ENCODE results near the gene UBXN10. TPM values are rescaled to one million over a fixed set of nuclear protein-coding genes. Genes with fewer than 3 reads are reported as not detected.
A peak's percentile ranks its signal among the peaks of the same experiment; 100 is the strongest.

The UBXN10 gene
- total RNA-seq, 3 donors from 2014 or later: 1.3 to 6.6 (median 4.9) TPM

- Histone ChIP-seq H3K4me3 (no peak overlapping the region), H3K9me3 (peaks cover 32 to 40% of the 10 kb centered on the region in 2 donors), H3K27ac (no peak overlapping the region), H3K27me3 (no peaks in the 10 kb centered on the region), H3K36me3 (no peaks in the 10 kb centered on the region), H3K4me1 (no peaks in the 10 kb centered on the region)
- TF ChIP-seq POLR2A (IDR thresholded peaks at IDR 0.05): no peak
- intact Hi-C loops (cut with DNase I; ENCODE audit: low total_unique reads): loop anchor here (10.0 kb wide), 1 partner anchor 244 kb away; no protein-coding TSS in a partner anchor
- DNase-seq (ENCODE audit: low spot score in 2 of 2): no peak
Observed at GRCh38 chr1:20158358-20159070, 27.4 kb upstream of the UBXN10 start.

- Histone ChIP-seq H3K9me3 (peaks cover 32 to 40% of the 10 kb centered on the region in 2 donors), H3K27ac (no peak overlapping the region), H3K4me1 (no peaks in the 10 kb centered on the region), H3K4me3 (no peak overlapping the region), H3K36me3 (no peaks in the 10 kb centered on the region), H3K27me3 (no peaks in the 10 kb centered on the region)
- TF ChIP-seq CTCF (IDR thresholded peaks at IDR 0.05) (no peak), POLR2A (IDR thresholded peaks at IDR 0.05) (no peak), POLR2AphosphoS5 (IDR thresholded peaks at IDR 0.05) (no peak)
- intact Hi-C loops (cut with DNase I; ENCODE audit: low total_unique reads): no loop called here
- no peak for DNase-seq (ENCODE audit: low spot score in 2 of 2)
Observed at GRCh38 chr1:20160034-20160433, 25.9 kb upstream of the UBXN10 start.

GRCh38 chr1:20164694-20165202 is 21.1 kb upstream of the UBXN10 start:
- Histone ChIP-seq H3K27me3 (no peaks in the 10 kb centered on the region), H3K4me1 (no peaks in the 10 kb centered on the region), H3K9me3 (peaks cover 20 to 22% of the 10 kb centered on the region in 2 donors), H3K36me3 (no peaks in the 10 kb centered on the region), H3K27ac (no peak overlapping the region), H3K4me3 (no peak overlapping the region)
- intact Hi-C loops (cut with DNase I; ENCODE audit: low total_unique reads): loop anchor here (5.0 kb wide), 1 partner anchor 742 kb away; no protein-coding TSS in a partner anchor
- TF ChIP-seq CTCF (IDR thresholded peaks at IDR 0.05) (no peak), POLR2A (IDR thresholded peaks at IDR 0.05) (no peak), POLR2AphosphoS5 (IDR thresholded peaks at IDR 0.05) (no peak)
- no peak for DNase-seq (ENCODE audit: low spot score in 2 of 2)

GRCh38 chr1:20165522-20165951 is 20.4 kb upstream of the UBXN10 start:
- Histone ChIP-seq H3K4me1 (no peaks in the 10 kb centered on the region), H3K9me3 (peaks cover 12 to 14% of the 10 kb centered on the region in 2 donors), H3K4me3 (no peak overlapping the region), H3K27ac (no peak overlapping the region), H3K27me3 (no peaks in the 10 kb centered on the region), H3K36me3 (no peaks in the 10 kb centered on the region)
- DNase-seq (ENCODE audit: low spot score in 2 of 2): no peak
- intact Hi-C loops (cut with DNase I; ENCODE audit: low total_unique reads): loop anchor here (5.0 kb wide), 1 partner anchor 743 kb away; no protein-coding TSS in a partner anchor
- TF ChIP-seq POLR2AphosphoS5 (IDR thresholded peaks at IDR 0.05): no peak
- TF ChIP-seq POLR2A (IDR thresholded peaks at IDR 0.05): no peak
- TF ChIP-seq CTCF (IDR thresholded peaks at IDR 0.05): peak in 1 of 3 donors; percentile 12

- Histone ChIP-seq H3K27ac (no peak overlapping the region), H3K9me3 (peaks cover 7 to 9% of the 10 kb centered on the region in 2 donors), H3K4me1 (no peaks in the 10 kb centered on the region), H3K36me3 (no peaks in the 10 kb centered on the region), H3K4me3 (no peak overlapping the region), H3K27me3 (no peaks in the 10 kb centered on the region)
- TF ChIP-seq POLR2AphosphoS5 (IDR thresholded peaks at IDR 0.05) (no peak), CTCF (IDR thresholded peaks at IDR 0.05) (no peak), POLR2A (IDR thresholded peaks at IDR 0.05) (no peak)
- intact Hi-C loops (cut with DNase I; ENCODE audit: low total_unique reads): loop anchor here (5.0 kb wide), 1 partner anchor 744 kb away; no protein-coding TSS in a partner anchor
- no peak for DNase-seq (ENCODE audit: low spot score in 2 of 2)
Observed at GRCh38 chr1:20166051-20166450, 19.8 kb upstream of the UBXN10 start.

Data from breast epithelium (tissue), 4 donors.